ENCODE data around the gene EFCAB12.

- TF ChIP-seq BHLHE40 (IDR thresholded peaks at IDR 0.05; ENCODE audit: borderline replicate concordance) (no peak), FOXA1 (IDR thresholded peaks at IDR 0.05) (no peak), HDGF (IDR thresholded peaks at IDR 0.05; ENCODE audit: borderline replicate concordance) (no peak), SUZ12 (IDR thresholded peaks at IDR 0.05) (no peak), TARDBP (IDR thresholded peaks at IDR 0.05) (no peak), LEF1 (IDR thresholded peaks at IDR 0.05; ENCODE audit: borderline replicate concordance) (no peak), FOXM1 (IDR thresholded peaks at IDR 0.05; ENCODE audit: borderline replicate concordance) (no peak), SP1 (IDR thresholded peaks at IDR 0.05) (no peak), ARNT (IDR thresholded peaks at IDR 0.05) (no peak), FOXK2 (IDR thresholded peaks at IDR 0.05) (no peak), CTBP1 (IDR thresholded peaks at IDR 0.05; ENCODE audit: borderline replicate concordance) (no peak), L3MBTL2 (conservative IDR thresholded peaks at IDR 0.05) (no peak), ELF4 (IDR thresholded peaks at IDR 0.05) (no peak)
- TF ChIP-seq, protein P1, sequence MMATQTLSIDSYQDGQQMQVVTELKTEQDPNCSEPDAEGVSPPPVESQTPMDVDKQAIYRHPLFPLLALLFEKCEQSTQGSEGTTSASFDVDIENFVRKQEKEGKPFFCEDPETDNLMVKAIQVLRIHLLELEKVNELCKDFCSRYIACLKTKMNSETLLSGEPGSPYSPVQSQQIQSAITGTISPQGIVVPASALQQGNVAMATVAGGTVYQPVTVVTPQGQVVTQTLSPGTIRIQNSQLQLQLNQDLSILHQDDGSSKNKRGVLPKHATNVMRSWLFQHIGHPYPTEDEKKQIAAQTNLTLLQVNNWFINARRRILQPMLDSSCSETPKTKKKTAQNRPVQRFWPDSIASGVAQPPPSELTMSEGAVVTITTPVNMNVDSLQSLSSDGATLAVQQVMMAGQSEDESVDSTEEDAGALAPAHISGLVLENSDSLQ (IDR thresholded peaks at IDR 0.05) = no peak
These were observed 53.3 kb downstream of the EFCAB12 start for GRCh38 chr3:129375099-129375498.

Data from HEK293T (cell line).